ENCODE data around the gene MPPED2. TPM values are rescaled to one million over a fixed set of nuclear protein-coding genes. Genes with fewer than 3 reads are reported as not detected.

The MPPED2 gene
- total RNA-seq, 4 donors from 2014 or later, result 2.2 to 4.6 (median 3.3) TPM

GRCh38 chr11:30360741-30361140 lies 225.4 kb downstream of the MPPED2 start:
- no peak overlapping the region for H3K27ac ChIP-seq (replicated peaks in 1 of 4)
- intact Hi-C loops (cut with DNase I), result no loop called here
- no peaks in the 10 kb centered on the region for H3K9me3 ChIP-seq
- peaks cover 6 to 46% (median 38%) of the 10 kb centered on the region in 4 donors for H3K4me1 ChIP-seq
- H3K27me3 ChIP-seq, result no peaks in the 10 kb centered on the region
- no peaks in the 10 kb centered on the region for H3K36me3 ChIP-seq
- no peak overlapping the region for H3K4me3 ChIP-seq
- no peak for DNase-seq (ENCODE audit: extremely low spot score)
- TF ChIP-seq POLR2AphosphoS5 (IDR thresholded peaks at IDR 0.05) (no peak), POLR2A (IDR thresholded peaks at IDR 0.05; ENCODE audit: low read depth) (no peak), CTCF (IDR thresholded peaks at IDR 0.05) (no peak), EP300 (IDR thresholded peaks at IDR 0.05) (no peak)

All from esophagus muscularis mucosa (tissue), 4 donors.